GM15510 (cell line): ENCODE data around the gene UPK3A.

ENCODE experiments used
- POLR2A ChIP-seq: IDR thresholded peaks from 3 replicates; pipeline ENCODE4 v1.6.1; 2011; ENCODE audit warnings: borderline replicate concordance; ENCODE audit not compliant: insufficient read length; ENCODE audit errors: extremely low read depth

The UPK3A gene

DNA sequence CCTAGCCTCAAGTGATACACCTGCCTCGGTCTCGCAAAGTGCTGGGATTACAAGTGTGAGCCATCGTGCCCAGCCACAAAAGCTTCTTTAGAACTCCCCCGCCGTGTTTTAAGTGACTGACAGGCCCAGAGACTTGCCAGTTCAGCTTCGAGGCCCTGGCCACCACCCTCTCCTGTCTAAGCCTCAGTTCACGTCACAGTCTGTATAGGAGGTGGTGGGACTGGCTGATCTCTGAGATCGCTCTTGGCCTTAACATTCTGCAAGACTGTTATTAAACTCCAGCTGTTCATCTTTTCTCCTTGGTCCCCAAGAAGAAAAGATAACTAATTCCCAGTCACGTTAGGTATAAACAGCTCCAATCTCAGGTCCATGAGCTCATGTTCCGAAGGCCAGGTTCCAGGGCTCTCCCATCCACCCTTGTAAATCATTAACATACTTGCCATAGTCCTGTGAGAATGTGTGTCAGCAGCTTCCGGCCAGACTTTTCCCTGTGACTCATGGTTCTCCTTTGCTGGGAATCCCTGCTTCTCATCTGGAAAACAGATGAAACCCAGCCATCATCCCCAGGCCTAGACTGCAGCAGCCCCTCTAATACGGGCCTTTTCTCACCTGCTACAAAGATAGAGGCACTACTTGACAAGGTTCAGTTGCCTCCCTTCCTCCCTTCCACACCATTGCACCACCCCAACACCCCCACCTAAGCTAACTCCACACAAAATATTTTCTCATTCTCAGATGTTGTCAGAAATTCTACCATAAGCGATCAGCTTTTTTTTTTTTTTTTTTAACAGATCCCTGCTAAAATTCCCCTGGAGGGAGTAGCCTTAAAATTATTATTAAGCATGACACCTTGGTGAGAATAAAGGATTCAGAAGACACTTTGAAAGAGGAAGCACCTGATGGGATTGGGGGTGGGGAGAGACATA is 38.4 kb upstream of the UPK3A start:
- no peak for TF ChIP-seq POLR2A

DNA sequence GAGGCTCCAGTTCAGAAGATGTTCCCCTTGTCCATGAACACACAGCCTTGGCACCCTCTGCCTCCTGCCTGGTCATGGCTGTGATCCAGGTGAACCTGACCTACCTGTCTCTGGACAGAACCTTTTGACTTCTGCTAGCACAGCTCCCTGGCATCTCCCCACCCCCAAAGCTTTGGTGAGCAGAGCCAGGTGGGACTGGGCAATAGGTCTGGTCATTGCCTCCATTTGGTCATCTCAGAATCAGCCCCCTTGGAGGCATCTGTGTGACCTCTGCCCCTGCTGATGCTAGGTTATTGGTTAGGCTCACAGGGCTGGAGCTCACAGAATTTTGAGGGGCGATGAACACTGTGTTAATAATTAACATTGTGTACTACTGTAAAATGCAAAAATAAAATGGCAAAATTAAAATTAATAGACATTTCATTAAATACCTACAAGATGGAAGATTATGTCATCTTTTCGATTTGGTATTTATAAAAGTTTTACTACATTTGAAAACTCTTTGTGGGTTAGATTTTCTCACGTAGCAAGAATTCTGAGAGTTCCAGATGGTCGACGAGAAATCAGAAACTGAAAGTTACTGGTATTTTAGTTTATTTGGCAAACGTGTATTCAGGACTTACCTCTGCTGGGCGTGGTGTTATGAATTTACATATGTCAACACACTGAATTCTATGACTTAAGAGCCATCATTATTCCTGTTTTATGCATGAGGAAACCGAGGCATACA is 35.8 kb upstream of the UPK3A start:
- no peak for TF ChIP-seq POLR2A

DNA sequence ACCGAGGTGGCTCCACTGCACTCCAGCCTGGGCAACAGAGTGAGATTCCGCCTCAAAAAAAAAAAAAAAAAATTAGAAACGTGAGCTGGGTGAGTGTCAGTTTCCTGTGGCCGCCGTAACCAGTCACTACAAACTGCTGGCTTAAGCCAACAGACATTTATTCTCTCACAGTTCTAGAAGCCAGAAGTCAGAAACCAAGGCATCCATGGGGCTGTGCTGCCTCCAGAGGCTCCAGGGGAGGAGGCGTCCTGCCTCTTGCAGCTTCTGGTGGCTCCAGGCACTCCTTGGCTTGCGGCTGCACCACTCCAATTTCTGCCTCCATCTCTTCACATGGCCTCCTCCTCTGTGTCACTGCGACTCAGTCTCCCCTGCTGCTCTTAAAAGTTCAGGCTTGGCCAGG is 32.9 kb upstream of the UPK3A start:
- no peak for TF ChIP-seq POLR2A

DNA sequence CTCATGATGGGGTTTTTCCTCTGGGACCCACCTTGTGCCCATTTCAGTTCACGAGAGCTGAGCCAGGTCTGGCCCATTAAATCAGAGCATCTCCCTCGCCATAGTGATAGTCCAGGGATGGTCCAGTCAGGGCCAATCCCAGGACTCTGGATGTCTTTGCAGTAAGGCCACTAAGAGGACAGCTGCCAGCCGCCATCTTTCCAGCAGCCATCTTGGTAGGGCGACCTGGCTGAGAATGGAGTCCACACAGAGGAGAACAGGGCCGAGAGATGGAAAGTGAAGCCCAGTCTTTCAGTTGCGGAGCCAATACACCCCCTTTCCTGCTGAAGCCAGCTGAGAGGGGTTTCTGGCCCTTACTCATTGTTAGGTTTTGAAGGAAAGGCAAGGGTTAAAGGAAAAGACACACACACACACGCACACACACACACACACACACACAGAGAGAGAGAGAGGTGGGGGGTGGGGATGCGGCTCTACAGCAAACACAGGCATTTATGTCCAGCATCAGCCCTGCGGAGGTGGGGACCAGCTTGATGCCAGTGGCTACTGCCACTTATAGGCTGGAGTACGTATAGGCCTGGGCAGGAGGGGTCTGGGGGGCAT is 31.6 kb upstream of the UPK3A start:
- TF ChIP-seq POLR2A, result no peak

DNA sequence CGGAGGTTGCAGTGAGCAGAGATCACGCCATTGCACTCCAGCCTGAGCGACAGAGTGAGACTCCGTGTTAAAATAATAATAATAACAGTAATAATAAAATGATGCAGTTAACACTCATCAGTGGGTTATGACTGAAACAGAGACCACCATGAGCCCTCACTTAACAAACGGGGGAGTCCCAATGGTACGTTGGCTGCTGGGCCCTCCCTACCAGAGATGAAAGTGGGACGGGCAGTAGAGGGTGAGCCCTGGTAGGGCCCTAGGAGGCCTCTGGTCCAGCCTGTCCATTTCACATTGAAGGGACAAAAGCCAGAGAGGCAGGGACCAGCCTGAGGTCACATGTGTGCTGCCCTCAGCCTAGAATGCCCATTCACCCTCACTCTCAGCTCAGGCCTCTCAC is 30.4 kb upstream of the UPK3A start:
- no peak for TF ChIP-seq POLR2A

DNA sequence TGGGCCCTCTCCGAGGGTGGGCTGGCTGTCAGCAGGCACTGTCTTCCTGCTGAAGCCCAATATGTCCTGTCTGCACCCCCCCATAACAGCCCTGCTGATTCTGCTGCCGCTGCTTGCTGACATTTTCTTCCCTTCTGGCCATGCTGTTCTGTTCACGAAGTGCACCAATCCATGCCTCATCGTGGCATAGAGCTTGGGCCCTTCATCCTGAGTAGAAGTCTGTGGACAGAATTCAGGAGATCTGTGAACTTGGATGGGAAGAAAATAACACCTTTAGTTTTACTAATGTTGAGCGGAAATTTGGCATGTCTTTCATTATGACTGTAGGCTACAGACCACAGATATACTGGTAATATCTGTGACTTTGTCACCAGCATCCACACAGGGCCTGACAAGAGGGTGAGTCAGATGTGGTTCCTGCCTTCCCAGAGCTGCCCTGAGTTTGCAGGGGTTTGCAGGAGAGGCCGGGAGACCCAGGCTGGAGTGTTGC is 29.9 kb upstream of the UPK3A start:
- TF ChIP-seq POLR2A, result no peak

DNA sequence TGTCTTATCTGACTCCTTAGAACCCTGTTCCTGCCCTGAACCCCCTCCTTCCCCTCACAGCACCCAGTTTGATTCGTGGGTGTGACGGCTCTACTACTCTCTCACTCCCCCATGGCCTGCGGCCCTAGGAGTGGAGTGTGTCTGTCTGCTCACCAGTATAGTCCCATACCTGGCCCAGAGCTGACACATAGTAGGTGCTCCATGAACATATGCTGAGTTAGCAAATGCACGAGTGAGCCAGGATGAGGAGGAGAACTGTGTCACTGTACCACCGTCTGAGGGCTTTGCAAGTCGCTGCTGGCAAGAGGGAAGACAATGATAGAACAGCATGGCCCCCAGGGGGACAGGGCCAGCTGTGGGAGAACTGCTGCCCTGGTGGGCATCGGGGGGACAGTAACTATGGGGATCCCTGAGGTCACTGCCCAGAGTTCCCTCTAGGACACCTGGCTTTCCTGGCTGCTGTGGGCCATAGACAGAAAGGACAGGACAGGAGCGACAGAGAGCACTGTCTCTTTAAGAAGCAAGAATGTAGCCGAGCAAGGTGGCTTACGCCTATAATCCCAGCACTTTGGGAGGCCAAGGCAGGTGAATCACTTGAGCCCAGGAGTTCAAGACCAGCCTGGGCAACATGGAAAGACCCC is 24.9 kb upstream of the UPK3A start:
- no peak for TF ChIP-seq POLR2A

DNA sequence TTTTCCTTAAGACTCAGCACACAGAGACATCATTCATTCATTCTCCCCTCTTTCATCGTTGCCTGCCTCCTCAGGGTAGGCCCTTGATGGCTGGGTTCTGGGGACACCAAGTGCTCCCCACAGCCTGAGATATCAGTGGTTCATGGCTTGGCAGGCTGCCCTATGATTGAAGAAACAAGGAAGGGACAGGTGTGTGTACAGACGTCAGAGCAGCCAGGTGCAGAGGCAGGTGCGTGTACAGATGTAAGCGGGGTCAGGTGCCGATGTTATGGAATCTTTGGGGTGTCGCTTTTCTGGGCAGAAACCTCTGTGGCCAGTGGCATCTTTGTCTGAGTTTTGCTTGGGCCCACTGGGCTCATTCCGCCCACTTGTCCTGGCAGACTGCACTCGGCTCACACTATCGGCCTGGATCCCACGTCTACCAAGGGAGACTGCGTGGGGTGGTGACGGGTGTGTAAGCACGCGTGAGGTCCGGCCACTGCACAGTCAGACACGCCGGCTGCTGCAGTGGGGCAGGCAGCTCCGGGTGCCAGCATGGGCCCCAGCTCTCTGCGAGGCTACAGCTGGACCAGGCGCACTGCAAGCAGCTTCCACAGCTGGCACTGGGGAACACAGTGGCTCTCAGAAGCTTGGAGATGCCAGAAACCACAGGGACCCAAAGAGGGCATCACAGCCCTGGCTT is 23.2 kb upstream of the UPK3A start:
- no peak for TF ChIP-seq POLR2A

DNA sequence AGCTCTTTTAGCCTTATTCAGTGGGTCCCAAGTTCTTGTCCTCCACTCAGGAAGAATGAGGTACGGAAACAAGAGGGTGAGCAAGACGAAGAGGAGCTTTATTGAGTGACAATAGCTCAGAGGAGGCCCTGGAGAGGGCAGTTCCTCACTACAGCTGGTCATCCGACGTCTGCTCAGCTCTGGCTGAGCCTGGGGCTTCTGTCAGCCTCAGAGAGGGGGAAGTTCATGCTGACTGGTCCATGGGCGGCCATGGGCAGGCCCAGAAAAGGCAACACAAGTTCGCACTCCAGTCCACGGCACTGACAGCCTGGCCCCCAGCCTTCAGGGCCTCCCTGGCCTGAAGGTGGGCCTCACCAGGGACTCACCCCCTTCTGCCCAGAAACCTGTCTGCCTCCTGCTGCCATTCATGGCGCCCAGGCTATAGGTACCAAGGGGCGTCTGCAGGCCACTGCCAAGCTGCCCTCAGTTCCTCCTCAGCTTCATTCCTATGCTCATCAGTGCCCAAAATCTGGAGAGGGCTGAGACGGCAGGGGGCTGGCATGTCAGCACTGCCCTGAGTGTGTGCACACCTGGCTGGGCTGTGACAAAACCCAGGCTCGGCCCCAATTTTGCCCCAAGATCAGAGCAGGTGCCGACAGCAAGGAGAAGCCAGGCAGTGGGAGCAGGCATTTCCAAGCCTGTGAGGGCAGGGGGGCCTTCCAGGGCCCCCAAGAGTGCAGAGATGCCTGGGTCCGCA is 22.4 kb upstream of the UPK3A start:
- no peak for TF ChIP-seq POLR2A

DNA sequence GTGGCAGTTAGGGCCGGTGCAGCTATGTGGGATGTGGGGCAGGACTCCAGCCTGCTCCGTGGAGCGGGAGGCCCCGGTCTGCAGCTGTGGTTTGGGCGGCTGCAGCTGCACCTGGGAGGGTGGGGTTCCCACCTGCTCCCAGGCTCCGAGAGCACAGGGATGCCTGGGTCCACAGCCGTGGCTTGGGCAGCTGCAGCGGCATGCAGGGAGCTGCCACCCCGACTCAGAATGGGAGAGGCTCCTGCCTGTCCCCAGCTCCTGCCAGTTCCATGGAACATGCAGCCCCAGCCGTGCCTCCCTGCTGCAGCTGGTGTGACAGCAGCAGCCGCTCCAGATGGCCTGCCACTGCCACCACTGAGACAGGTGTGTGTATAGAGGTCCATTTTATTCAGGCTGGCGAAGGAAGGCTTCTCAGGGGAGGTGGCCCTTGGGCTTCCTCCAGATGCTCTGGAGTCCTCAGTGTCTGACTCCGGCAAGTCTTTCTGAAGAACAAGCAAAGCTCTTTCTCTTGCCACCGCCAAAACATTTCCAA is 21.8 kb upstream of the UPK3A start:
- no peak for TF ChIP-seq POLR2A

DNA sequence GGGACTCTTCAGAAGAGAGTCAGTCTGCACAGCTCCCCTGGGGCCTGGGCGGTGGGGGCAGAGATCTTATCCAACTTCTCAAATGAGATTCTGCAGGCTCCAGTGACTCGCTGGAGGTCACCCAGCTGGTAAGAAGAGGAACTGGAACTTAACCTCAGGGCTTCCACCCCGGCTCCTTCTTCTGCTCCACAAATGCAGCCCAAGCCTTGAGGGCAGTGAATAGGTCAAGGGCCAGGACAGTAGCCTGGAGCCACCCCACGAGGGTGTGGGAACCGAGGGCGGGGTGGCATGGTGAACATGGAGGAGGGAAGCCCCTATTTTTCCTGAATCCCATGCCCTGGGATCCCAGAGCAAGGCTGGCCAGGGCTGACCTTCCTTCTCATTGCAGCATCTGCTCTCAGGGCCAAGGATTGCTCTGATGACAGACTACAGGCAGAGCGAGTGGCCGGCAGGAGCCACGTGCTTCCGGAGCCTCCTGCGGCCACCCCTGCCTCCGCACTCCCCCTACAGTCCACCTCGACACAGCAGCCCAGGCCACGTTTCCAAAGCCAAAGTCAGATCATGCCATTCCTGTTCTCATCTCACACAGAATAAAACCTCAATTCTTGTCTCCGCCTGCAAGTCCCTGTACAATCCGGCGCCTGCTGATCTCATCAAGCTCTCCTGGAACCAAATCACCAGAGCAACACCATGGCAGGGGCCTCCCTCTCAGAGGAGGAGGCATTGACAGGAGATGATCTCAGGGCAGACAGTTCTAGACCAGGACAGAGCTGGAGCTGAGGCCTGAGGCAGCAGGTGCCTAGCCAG is 21.1 kb upstream of the UPK3A start:
- no peak for TF ChIP-seq POLR2A

DNA sequence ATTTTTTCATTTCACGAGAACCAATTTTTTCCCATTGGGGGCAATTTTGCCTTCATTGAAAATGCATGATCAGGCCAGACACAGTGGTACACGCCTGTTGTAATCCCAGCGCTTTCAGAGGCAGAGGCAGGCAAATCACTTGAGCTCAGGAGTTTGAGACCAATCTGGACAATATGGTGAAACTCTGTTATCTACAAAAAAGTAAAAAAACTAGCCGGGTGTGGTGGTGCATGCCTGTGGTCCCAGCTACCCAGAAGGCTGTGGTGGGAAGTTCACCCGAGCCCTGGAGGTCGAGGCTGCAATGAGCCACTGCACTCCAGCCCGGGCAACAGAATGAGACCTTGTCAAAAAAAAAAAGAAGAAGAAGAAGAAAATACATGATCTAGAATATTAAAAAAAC is 19.2 kb upstream of the UPK3A start:
- no peak for TF ChIP-seq POLR2A
